ENCODE results near the gene IMMP2L. TPM values are rescaled to one million over a fixed set of nuclear protein-coding genes. Genes with fewer than 3 reads are reported as not detected.
A peak's percentile ranks its signal among the peaks of the same experiment; 100 is the strongest.
"Not testable (repeated sequence)": the region's sequence is repeated elsewhere in the genome, so short reads cannot be mapped to it uniquely, and the experiment has no call there.

The IMMP2L gene
- polyA plus RNA-seq, 1 donor from 2014 or later, result 23.2 TPM

GRCh38 chr7:111357691-111358090 lies 204.6 kb downstream of the IMMP2L start:
- Mint-ChIP-seq H3K4me3 (no peak overlapping the region), H3K4me1 (peaks cover 0 to 3% (median 2%) of the 10 kb centered on the region in 3 donors), H3K9me3 (no peaks in the 10 kb centered on the region), H3K27ac (no peak overlapping the region), H3K36me3 (peaks cover 5% of the 10 kb centered on the region), H3K27me3 (no peaks in the 10 kb centered on the region)

GRCh38 chr7:111356941-111357340 lies 205.4 kb downstream of the IMMP2L start:
- H3K27ac Mint-ChIP-seq, result peak overlapping the region in 1 of 3 donors; percentile 34
- H3K9me3 Mint-ChIP-seq, result no peaks in the 10 kb centered on the region
- no peak overlapping the region for H3K4me3 Mint-ChIP-seq
- peaks cover 5% of the 10 kb centered on the region for H3K36me3 Mint-ChIP-seq
- H3K4me1 Mint-ChIP-seq, result peaks cover 0 to 2% (median 1%) of the 10 kb centered on the region in 3 donors
- H3K27me3 Mint-ChIP-seq, result no peaks in the 10 kb centered on the region

GRCh38 chr7:111352319-111352718 lies 210.0 kb downstream of the IMMP2L start:
- peaks cover 7% of the 10 kb centered on the region for H3K36me3 Mint-ChIP-seq
- H3K9me3 Mint-ChIP-seq, result peaks cover 0 to 3% (median 0%) of the 10 kb centered on the region in 3 donors
- H3K4me1 Mint-ChIP-seq, result no peaks in the 10 kb centered on the region
- H3K27ac Mint-ChIP-seq, result no peak overlapping the region
- H3K4me3 Mint-ChIP-seq, result no peak overlapping the region
- H3K27me3 Mint-ChIP-seq, result no peaks in the 10 kb centered on the region

- peaks cover 13% of the 10 kb centered on the region for H3K36me3 Mint-ChIP-seq
- no peak overlapping the region for H3K4me3 Mint-ChIP-seq
- H3K4me1 Mint-ChIP-seq, result peaks cover 0 to 2% (median 0%) of the 10 kb centered on the region in 3 donors
- peaks cover 11 to 22% (median 12%) of the 10 kb centered on the region in 3 donors for H3K9me3 Mint-ChIP-seq
- H3K27me3 Mint-ChIP-seq, result no peaks in the 10 kb centered on the region
- no peak overlapping the region for H3K27ac Mint-ChIP-seq
Observed at GRCh38 chr7:111346219-111346618, 216.1 kb downstream of the IMMP2L start.

- Mint-ChIP-seq H3K4me3 (no peak overlapping the region), H3K4me1 (peaks cover 0 to 2% (median 0%) of the 10 kb centered on the region in 3 donors), H3K9me3 (peaks cover 11 to 19% (median 12%) of the 10 kb centered on the region in 3 donors), H3K36me3 (peaks cover 11% of the 10 kb centered on the region), H3K27me3 (no peaks in the 10 kb centered on the region), H3K27ac (no peak overlapping the region)
Observed at GRCh38 chr7:111343017-111343416, 219.3 kb downstream of the IMMP2L start.

GRCh38 chr7:111339006-111339405 lies 223.3 kb downstream of the IMMP2L start:
- Mint-ChIP-seq H3K4me1 (peaks cover 0 to 3% (median 0%) of the 10 kb centered on the region in 3 donors), H3K36me3 (peaks cover 7% of the 10 kb centered on the region), H3K9me3 (peaks cover 4 to 15% (median 9%) of the 10 kb centered on the region in 3 donors), H3K4me3 (no peak overlapping the region), H3K27ac (no peak overlapping the region), H3K27me3 (no peaks in the 10 kb centered on the region)

GRCh38 chr7:111333010-111333409 lies 229.3 kb downstream of the IMMP2L start:
- H3K27me3 Mint-ChIP-seq, result no peaks in the 10 kb centered on the region
- peaks cover 12 to 14% (median 13%) of the 10 kb centered on the region in 3 donors for H3K4me1 Mint-ChIP-seq
- no peak overlapping the region for H3K27ac Mint-ChIP-seq
- no peak overlapping the region for H3K4me3 Mint-ChIP-seq
- H3K36me3 Mint-ChIP-seq, result peaks cover 8% of the 10 kb centered on the region
- peaks cover 0 to 4% (median 0%) of the 10 kb centered on the region in 3 donors for H3K9me3 Mint-ChIP-seq

- H3K27ac Mint-ChIP-seq, result peak overlapping the region in 1 of 3 donors; percentile 9
- H3K36me3 Mint-ChIP-seq, result peaks cover 6% of the 10 kb centered on the region
- H3K4me3 Mint-ChIP-seq, result no peak overlapping the region
- no peaks in the 10 kb centered on the region for H3K27me3 Mint-ChIP-seq
- H3K9me3 Mint-ChIP-seq, result peaks cover 0 to 4% (median 0%) of the 10 kb centered on the region in 3 donors
- peaks cover 11 to 14% (median 13%) of the 10 kb centered on the region in 3 donors for H3K4me1 Mint-ChIP-seq
Observed at GRCh38 chr7:111330235-111330523, 232.1 kb downstream of the IMMP2L start.

- no peaks in the 10 kb centered on the region for H3K27me3 Mint-ChIP-seq
- peak overlapping the region in 1 of 3 donors; percentile 9 for H3K27ac Mint-ChIP-seq
Observed at GRCh38 chr7:111329367-111330234, 232.7 kb downstream of the IMMP2L start.

GRCh38 chr7:111328487-111328886 lies 233.8 kb downstream of the IMMP2L start:
- no peaks in the 10 kb centered on the region for H3K27me3 Mint-ChIP-seq
- H3K9me3 Mint-ChIP-seq, result no peaks in the 10 kb centered on the region

More at GRCh38 chr7:111329367-111330234, 232.7 kb downstream of the IMMP2L start:
- Mint-ChIP-seq H3K9me3 (peaks cover 0 to 4% (median 0%) of the 10 kb centered on the region in 3 donors), H3K36me3 (peaks cover 6% of the 10 kb centered on the region), H3K4me1 (peaks cover 11 to 14% (median 13%) of the 10 kb centered on the region in 3 donors), H3K4me3 (no peak overlapping the region)

GRCh38 chr7:111324776-111325175 lies 237.5 kb downstream of the IMMP2L start:
- Mint-ChIP-seq H3K27ac (no peak overlapping the region), H3K36me3 (peaks cover 3% of the 10 kb centered on the region), H3K9me3 (peaks cover 0 to 1% (median 0%) of the 10 kb centered on the region in 3 donors), H3K27me3 (no peaks in the 10 kb centered on the region), H3K4me1 (peaks cover 20 to 42% (median 24%) of the 10 kb centered on the region in 3 donors), H3K4me3 (no peak overlapping the region)

More at GRCh38 chr7:111328487-111328886, 233.8 kb downstream of the IMMP2L start:
- no peak overlapping the region for H3K4me3 Mint-ChIP-seq
- peaks cover 16 to 22% (median 21%) of the 10 kb centered on the region in 3 donors for H3K4me1 Mint-ChIP-seq
- peaks cover 6% of the 10 kb centered on the region for H3K36me3 Mint-ChIP-seq
- no peak overlapping the region for H3K27ac Mint-ChIP-seq

- Mint-ChIP-seq H3K4me3 (no peak overlapping the region), H3K27ac (no peak overlapping the region), H3K9me3 (peaks cover 0 to 1% (median 1%) of the 10 kb centered on the region in 3 donors), H3K36me3 (peaks cover 3% of the 10 kb centered on the region), H3K4me1 (peaks cover 19 to 39% (median 21%) of the 10 kb centered on the region in 3 donors), H3K27me3 (no peaks in the 10 kb centered on the region)
Observed at GRCh38 chr7:111324228-111324627, 238.1 kb downstream of the IMMP2L start.

GRCh38 chr7:111323670-111324069 lies 238.6 kb downstream of the IMMP2L start:
- H3K4me3 Mint-ChIP-seq, H3K9me3 Mint-ChIP-seq, H3K36me3 Mint-ChIP-seq, H3K27me3 Mint-ChIP-seq: not testable (repeated sequence)
- Mint-ChIP-seq H3K27ac (peak overlapping the region in 1 of 3 donors; percentile 17), H3K4me1 (peaks cover 15 to 34% (median 18%) of the 10 kb centered on the region in 3 donors)

GRCh38 chr7:111320133-111320532 lies 242.2 kb downstream of the IMMP2L start:
- Mint-ChIP-seq H3K4me1 (peaks cover 13 to 29% (median 13%) of the 10 kb centered on the region in 3 donors), H3K4me3 (no peak overlapping the region), H3K36me3 (peaks cover 7% of the 10 kb centered on the region), H3K9me3 (peaks cover 0 to 1% (median 1%) of the 10 kb centered on the region in 3 donors), H3K27me3 (no peaks in the 10 kb centered on the region), H3K27ac (no peak overlapping the region)

- Mint-ChIP-seq H3K4me3 (no peak overlapping the region), H3K4me1 (no peaks in the 10 kb centered on the region), H3K36me3 (peaks cover 8% of the 10 kb centered on the region), H3K9me3 (no peaks in the 10 kb centered on the region), H3K27me3 (no peaks in the 10 kb centered on the region), H3K27ac (no peak overlapping the region)
Observed at GRCh38 chr7:111312966-111313365, 249.3 kb downstream of the IMMP2L start.
